ENCODE data around the gene CLOCK.
"Not testable (repeated sequence)": the region's sequence is repeated elsewhere in the genome, so short reads cannot be mapped to it uniquely, and the experiment has no call there.

The CLOCK gene, protein sequence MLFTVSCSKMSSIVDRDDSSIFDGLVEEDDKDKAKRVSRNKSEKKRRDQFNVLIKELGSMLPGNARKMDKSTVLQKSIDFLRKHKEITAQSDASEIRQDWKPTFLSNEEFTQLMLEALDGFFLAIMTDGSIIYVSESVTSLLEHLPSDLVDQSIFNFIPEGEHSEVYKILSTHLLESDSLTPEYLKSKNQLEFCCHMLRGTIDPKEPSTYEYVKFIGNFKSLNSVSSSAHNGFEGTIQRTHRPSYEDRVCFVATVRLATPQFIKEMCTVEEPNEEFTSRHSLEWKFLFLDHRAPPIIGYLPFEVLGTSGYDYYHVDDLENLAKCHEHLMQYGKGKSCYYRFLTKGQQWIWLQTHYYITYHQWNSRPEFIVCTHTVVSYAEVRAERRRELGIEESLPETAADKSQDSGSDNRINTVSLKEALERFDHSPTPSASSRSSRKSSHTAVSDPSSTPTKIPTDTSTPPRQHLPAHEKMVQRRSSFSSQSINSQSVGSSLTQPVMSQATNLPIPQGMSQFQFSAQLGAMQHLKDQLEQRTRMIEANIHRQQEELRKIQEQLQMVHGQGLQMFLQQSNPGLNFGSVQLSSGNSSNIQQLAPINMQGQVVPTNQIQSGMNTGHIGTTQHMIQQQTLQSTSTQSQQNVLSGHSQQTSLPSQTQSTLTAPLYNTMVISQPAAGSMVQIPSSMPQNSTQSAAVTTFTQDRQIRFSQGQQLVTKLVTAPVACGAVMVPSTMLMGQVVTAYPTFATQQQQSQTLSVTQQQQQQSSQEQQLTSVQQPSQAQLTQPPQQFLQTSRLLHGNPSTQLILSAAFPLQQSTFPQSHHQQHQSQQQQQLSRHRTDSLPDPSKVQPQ

DNA sequence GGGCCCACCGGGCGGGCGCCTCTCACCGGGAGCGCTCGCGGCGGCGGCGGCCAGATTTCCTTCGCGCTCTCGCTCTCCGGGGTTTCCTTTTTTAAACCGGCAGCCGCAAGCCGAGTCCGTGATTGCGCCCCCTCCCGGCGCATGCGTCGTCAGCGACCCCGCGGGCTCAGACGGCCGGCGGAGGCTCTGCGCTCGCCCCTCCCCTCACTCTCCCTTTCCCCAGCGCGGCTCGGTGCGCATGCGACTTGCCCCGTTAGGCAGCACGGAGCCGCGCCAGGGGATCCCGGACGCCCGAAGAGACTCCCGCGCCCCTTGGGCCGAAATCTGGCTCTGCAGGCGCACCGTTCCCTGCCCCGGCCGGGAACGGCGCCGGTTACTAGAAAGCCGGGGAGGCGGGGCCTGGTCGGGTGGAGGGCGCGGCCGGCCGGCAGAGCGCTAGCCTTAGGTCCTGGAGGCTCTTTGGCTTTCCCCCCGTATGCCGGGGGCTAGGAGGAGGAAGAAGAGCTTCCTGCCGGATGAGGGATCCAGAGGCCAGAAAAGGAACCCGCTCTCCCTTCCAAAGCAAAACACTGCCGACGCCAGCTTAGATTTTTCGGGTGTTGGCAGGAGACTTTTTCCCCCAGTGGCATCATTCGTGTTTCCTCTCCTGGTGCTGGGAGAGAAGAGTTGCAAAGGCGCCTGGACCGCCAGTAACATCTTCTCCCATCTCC, at the start of gene CLOCK:
Gene CLOCK (minus strand): TSS at position 154 of the 710 bp plus-strand sequence. CDS start 64,124 bp downstream, outside the sequence.
- peak; percentile 70 to 82 (median 76) for DNase-seq

GRCh38 chr4:55592014-55592413, 45.3 kb upstream of the CLOCK start, which contains the start of gene PDCL2:
TSS of gene PDCL2 (minus strand) at chr4:55592245. CDS start at chr4:55592109, 136 bp downstream.
- no peak for DNase-seq

DNA sequence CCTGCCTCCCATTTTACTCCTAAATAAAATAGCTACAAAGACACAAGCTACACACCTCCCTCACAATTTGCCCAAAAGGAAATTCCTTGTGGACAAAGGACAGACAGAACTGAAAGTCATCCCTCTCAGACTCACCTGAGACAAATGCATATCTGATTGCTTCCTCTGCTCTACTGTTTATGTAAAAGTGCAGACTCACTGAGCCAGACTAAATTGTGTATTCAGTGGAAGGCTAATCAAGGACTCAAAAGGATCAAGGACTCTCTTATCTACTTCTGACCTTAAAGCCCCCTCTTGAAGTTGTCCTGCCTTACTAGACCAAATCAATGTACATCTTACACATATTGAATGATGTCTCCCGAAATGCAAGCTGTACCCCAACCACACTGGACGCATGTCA, 41.5 kb upstream of the CLOCK start:
- DNase-seq: no peak

GRCh38 chr4:55582773-55583172, 36.1 kb upstream of the CLOCK start:
- DNase-seq: not testable (repeated sequence)

DNA sequence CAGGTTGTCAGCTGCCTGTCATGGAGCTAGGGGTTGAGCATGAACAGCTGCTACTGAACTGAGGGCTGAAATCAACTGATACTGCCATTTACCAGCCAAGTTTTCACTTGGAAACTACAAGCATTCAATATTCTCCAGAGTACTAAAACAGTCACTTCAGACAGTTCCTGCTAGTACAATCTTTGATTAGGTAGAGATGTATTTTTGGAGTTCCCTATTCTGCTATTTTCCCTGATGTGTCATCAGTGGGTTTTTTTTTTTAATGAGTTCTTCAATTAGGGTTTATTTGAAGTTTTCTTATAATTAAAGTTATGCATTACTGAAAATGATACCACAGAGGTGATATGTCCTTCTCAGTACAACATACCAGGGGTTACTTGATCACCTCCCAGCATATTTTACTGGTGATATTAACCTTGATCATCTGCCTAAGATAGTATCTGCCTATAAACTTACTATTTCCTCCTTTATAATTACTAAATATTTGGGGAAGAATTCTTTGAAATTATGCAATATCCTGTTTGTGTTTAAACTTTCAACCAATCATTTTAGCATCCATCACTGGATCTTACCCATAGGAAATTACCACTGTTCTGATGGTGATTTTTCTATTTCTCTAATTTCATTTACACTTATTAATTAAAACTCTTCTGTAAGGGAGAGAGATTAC, 31.8 kb upstream of the CLOCK start:
- no peak for DNase-seq

DNA sequence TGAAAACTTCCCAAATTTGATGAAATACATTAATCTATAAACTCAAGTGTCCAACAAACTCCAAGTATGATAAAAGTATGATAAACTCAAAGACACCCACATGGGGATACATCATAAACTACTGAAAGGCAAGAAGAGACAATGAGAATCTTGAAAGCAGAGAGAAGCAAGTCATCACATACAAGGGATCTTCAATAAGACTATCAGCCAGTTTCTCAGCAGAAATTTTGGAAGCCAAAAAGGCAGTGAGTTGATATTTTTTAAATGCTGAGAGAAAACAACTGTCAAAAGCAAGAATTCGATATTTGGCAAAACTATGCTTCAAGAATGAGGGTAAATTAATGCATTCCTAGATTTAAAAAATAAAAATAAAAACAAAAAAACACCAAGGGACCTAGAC, 28.8 kb upstream of the CLOCK start:
- no peak for DNase-seq

DNA sequence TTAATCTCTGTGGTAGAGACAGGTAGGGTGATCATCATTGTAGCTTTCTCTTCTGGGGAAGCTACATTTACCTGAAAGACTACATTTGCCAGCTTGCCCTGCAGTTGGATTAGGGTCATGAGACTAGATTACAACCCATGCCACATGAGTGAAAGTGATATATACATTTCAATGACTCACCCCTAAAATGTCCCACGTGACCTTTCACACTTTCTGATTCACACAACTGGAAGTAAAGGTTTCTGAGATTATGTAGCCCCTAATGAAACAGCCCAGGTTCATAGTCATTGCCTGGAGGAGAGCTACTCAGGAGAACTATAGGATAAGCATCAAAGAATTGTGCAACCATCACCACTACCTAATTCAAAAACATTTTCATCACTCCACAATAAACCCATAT, 27.5 kb upstream of the CLOCK start:
- no peak for DNase-seq

DNA sequence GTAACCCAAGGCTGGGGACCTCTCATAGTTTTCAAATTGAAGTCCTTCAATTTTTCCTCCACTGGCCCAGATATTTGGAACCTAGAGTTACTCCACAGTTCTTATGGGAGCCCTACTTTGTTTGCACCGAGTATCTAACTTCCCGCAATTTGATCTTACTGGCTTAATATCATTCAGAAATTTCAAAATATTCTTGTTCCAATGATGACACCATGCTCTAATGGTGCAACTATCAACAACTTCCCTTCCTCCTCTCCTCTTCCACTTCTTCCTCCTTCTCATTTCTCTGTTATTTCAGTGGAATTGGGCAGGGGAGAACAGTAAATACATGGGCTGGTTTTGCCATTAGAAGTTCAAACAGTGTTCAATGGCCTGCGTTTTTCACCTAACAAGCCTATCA, 25.1 kb upstream of the CLOCK start:
- DNase-seq: no peak

DNA sequence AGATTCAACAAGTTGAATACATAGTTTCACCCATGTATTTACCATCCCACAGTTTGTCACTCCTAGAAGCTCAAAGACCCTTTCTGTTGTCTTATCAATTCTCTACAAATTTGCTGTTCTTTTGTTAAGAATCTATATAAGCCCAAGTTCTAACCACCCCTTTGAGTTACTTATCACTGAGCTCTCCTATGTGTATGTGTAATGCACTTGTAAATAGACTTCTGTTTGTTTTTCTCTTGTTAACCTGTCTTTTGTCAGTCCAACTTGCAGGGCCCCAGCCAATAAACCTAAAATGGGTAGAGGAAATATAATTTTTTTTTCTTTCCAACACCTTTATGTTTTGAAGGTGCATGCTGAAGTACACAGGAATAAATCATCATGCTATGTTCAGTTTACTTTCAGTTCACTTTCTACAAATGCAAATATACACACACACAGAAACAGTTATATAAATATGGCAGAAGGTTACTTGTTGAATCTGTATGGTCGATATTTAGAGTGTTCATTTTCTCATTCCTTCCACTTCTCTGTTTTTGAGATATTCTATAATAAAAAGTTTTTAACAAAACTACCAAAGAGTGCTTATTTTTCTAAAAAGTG, 22.3 kb upstream of the CLOCK start:
- DNase-seq: no peak

DNA sequence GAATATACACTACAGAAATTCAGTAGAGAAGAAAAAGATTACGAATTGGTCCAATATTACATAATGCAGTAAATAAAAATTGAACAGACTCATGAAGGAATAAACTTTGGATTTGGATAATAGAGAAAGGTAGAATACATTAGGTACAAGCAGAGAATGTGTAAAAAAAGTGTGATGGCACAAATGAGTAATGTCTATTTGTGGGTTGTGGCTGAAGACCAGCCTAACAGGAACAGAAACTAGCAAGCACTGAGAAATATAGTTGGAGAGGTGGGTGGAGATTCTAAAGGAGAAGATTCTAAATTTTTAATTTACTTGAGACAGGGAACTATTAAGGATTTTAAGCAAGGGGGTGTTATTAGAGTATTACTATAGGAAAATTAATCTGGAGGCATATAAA, 15.2 kb upstream of the CLOCK start:
- no peak for DNase-seq

- no peak for DNase-seq
These were observed 13.4 kb upstream of the CLOCK start for GRCh38 chr4:55560096-55560495.

GRCh38 chr4:55554453-55555030, 7.8 kb upstream of the CLOCK start:
- no peak for DNase-seq

DNA sequence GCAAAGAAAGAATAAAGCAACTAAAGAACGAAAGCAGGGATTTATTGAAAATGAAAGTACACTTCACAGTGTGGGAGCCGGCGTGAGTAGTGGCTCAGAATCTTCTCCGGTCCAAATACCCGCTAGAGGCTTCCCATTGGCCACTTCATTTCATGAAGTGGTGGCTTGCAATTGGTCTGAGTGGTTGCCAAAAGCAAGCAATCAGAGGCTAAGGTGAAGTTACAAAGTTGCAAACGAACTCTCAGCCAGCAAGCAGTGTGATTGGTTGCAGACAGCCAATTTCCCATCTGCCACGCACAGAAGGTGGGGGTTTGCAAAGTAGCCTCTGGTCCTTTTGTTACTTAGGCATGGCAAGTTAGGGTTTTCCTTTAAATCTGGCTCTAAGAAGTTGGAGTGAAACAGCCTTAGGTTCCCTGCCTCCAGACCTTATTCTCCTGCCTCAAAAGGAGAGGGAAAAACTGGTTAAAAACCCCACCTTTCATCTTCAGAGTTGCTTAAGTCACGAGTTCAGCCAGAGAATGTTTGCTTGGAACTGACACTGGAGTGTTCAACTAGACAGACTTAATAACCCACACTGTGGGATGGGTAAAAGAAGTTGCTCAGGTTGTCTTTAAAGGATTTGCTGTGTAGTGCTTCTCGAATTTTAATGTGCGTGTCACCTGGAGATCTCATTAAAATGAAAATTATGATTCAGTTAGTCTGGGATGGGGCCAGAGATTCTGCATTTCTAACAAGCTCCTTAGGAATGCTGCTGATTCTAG, 6.9 kb upstream of the CLOCK start:
- DNase-seq: no peak

DNA sequence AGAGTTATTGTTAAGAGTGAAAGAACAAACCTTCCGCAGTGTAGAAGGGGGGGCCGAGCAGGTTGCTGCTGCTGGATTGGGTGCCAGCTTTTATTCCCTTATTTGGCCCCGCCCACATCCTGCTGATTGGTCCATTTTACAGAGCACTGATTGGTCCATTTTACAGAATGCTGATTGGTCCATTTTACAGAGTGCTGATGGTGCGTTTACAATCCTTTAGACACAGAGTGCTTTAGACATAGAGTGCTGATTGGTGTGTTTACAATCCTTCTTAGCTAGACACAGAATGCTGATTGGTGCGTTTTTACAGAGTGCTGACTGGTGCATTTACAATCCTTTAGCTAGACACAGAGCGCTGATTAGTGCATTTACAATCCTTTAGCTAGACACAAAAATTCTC, 5.3 kb upstream of the CLOCK start:
- DNase-seq: not testable (repeated sequence)

- no peak for DNase-seq
These were observed 3.2 kb upstream of the CLOCK start for GRCh38 chr4:55549888-55550287.

DNA sequence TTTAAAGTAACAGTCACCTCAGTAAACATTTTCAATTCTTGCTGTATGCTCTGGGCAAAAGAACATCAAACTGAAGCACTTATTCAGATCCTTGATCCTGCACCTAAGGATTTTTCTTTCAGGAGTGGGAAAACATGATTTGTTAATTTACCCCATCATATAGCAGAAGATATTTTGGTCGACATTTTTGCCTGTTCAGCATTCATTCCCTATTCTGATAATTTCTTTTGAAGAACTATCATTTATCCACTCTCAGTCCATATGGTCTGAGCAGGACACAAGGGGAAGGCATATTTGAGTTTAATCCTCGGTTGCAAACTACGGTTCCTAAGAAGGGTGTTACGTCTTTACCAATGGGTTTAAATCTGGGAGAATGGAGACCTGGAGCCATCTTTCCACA, 1.2 kb upstream of the CLOCK start:
- no peak for DNase-seq

DNA sequence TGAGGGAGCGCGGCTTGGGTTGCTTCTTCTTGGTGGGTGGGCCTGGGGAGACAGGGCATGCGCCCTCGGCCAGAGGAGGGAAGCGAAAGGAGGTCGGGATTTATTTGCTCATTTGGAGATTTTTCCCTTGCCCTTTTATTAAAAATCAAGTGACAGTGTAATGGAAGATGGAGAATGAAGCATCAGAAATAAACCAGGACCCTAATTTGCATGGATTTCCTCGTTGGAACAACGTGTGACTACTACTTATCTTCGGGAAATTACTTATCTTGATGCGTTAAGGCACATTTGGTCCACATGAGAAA, 709 bp upstream of the CLOCK start:
- DNase-seq: no peak

DNA sequence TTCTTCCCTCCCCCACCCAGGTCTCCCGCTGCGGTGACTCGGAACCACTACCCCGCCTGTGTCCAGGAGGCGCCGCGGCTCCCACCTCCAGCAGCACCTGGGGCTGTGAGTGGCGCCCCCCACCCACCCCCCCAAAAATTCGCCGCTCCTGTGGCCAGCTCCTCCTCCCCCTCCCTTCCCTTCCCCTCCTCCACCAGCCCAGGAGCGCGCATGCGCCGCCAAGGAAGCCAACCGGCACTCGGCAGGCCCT, 278 bp downstream of the CLOCK start:
- no peak for DNase-seq

GRCh38 chr4:55545641-55546505, 836 bp downstream of the CLOCK start:
- DNase-seq: peak; percentile 31 to 49 (median 42)

DNA sequence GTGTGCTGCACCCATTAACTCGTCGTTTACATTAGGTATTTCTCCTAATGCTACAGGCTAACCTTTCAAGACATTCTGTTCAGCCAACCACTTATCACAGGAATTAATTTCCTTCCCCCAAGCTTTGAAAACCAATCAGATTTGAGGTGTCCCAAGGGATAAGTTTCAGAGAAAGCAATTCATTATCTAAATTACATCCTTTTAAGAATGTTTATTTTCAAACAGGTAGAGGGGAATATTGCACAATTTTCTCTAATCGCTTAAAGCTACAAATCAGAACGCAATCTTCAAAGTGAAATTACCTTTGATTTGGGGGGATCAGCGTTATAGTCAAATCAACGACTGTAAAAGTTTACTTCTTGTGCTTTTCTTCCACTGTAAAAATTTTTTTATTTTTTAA, 1.6 kb downstream of the CLOCK start:
- DNase-seq: no peak

DNA sequence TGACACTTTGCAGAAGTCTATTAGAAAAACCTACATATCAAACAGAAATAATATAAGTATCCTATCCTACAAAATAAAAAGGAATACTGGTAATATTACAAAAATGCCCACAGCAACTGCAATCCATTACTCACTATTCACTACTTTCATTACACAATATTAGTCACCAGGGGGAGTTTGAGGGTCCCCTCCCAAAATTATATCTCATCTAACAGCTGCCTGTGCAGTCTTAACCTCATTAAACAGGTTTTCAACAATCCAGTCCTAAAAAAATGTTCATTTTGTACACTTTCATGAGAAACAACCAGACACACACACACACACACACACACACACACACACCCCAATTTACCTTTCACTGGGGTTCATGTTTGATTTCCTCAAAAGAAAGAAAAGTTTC, 2.9 kb downstream of the CLOCK start:
- no peak for DNase-seq
